B cell (primary cell): Measurements from ENCODE around the gene MAPK8. TPM values are rescaled to one million over a fixed set of nuclear protein-coding genes. Genes with fewer than 3 reads are reported as not detected.

ENCODE experiments used
- ATAC-seq: fragments of 200-7000 bp; cut with Tn5 transposase; one replicate; pipeline ENCODE4 v1.10.0; 2021; ENCODE audit warnings: low read depth, mild to moderate bottlenecking, moderate number of reproducible peaks, moderate library complexity
- CTCF ChIA-PET: fragments of 350-600 bp; sonication (Branson Sonifier 250); formaldehyde crosslinking; loops from one replicate; lab custom pipeline; 2021; ENCODE audit warnings: antibody characterized with exemption, inconsistent platforms; lab: Charles Lee
- POLR2A ChIA-PET: fragments of 350-600 bp; sonication (Branson Sonifier 250); formaldehyde crosslinking; loops from one replicate; lab custom pipeline; 2021; ENCODE audit warnings: antibody characterized with exemption; lab: Charles Lee
- DNase-seq: peaks from one replicate; pipeline ENCODE4 v3.0.0; 2013
- H2AFZ ChIP-seq: 2 replicates; pipeline ENCODE4 v1.6.1; 2012; ENCODE audit warnings: mild to moderate bottlenecking, low read depth, low read length; ENCODE audit not compliant: insufficient read depth, poor library complexity, severe bottlenecking
- H3K27ac ChIP-seq, 2 donors: 1 replicate in 1 of 2; 2 replicates in 1 of 2; pipeline ENCODE4 v1.5.1; 2012 to 2013; ENCODE audit warnings: low read length in 2 of 2, mild to moderate bottlenecking in 2 of 2, moderate library complexity in 1 of 2
- H3K27me3 ChIP-seq, 4 experiments: fragments of 200-600 bp in 1 of 4; sonication (generic) in 1 of 4; replicated peaks in 1 of 4; 1 replicate in 2 of 4; 2 replicates in 2 of 4; pipeline versions ENCODE4 v1.6.1 to v1.7.0; 2013 to 2016; ENCODE audit warnings: low read length in 3 of 4, mild to moderate bottlenecking in 2 of 4, mixed read lengths in 1 of 4, moderate library complexity in 1 of 4; ENCODE audit not compliant: insufficient read depth in 4 of 4, control insufficient read depth in 3 of 4; ENCODE audit errors: control extremely low read depth in 1 of 4
- H3K36me3 ChIP-seq, 2 experiments: replicated peaks in 1 of 2; 1 replicate in 1 of 2; 2 replicates in 1 of 2; pipeline versions ENCODE4 v1.6.1 to v1.7.1; 2013; ENCODE audit warnings: low read length in 1 of 2; ENCODE audit not compliant: insufficient read depth in 2 of 2, control insufficient read depth in 1 of 2; ENCODE audit errors: control extremely low read depth in 1 of 2, extremely low read depth in 1 of 2
- H3K4me1 ChIP-seq, 2 donors: fragments of 200-600 bp in 1 of 2; sonication (generic) in 1 of 2; 1 replicate in 1 of 2; 2 replicates in 1 of 2; pipeline versions ENCODE4 v1.5.1 to v1.6.1; 2013 to 2017; ENCODE audit warnings: low read length in 2 of 2; ENCODE audit not compliant: control insufficient read depth in 2 of 2, insufficient read depth in 2 of 2
- H3K4me2 ChIP-seq: replicated peaks from 2 replicates; pipeline ENCODE3; 2012; ENCODE audit warnings: mild to moderate bottlenecking, low read depth, low read length; ENCODE audit not compliant: poor library complexity, severe bottlenecking
- H3K4me3 ChIP-seq, 5 experiments: fragments of 200-600 bp in 1 of 5; sonication (generic) in 1 of 5; 1 replicate in 3 of 5; 2 replicates in 2 of 5; pipeline versions ENCODE4 v1.5.1 to v1.7.0; 2011 to 2016; ENCODE audit warnings: low read length in 4 of 5, mild to moderate bottlenecking in 4 of 5, low read depth in 2 of 5, control low read depth in 1 of 5, moderate library complexity in 1 of 5; ENCODE audit not compliant: insufficient read depth in 1 of 5; ENCODE audit errors: control extremely low read depth in 1 of 5, extremely low read depth in 1 of 5
- H3K79me2 ChIP-seq: fragments of 200-600 bp; sonication (generic); one replicate; pipeline ENCODE4 v1.6.0; 2016; ENCODE audit warnings: low read length; ENCODE audit not compliant: control insufficient read depth, insufficient read depth
- H3K9ac ChIP-seq: fragments of 200-600 bp; sonication (generic); 2 replicates; pipeline ENCODE4 v1.6.1; 2017; ENCODE audit warnings: mild to moderate bottlenecking, low read length, moderate library complexity
- H3K9me3 ChIP-seq, 3 donors: one replicate each; pipeline versions ENCODE4 v1.6.1 to v1.7.1; 2013; ENCODE audit warnings: low read length in 2 of 3; ENCODE audit not compliant: control insufficient read depth in 2 of 3, insufficient read depth in 1 of 3; ENCODE audit errors: control extremely low read depth in 1 of 3
- H4K20me1 ChIP-seq: 2 replicates; pipeline ENCODE4 v1.6.0; 2012; ENCODE audit warnings: mild to moderate bottlenecking, low read length; ENCODE audit not compliant: insufficient read depth, control insufficient read depth, poor library complexity, severe bottlenecking
- H3K27ac Mint-ChIP-seq: one replicate; pipeline ENCODE4 v1.8.0; 2021; ENCODE audit warnings: mixed read lengths
- H3K27me3 Mint-ChIP-seq: one replicate; pipeline ENCODE4 v1.8.0; 2021; ENCODE audit warnings: mixed read lengths
- H3K4me1 Mint-ChIP-seq: one replicate; pipeline ENCODE4 v1.8.0; 2021; ENCODE audit warnings: mixed read lengths
- H3K4me3 Mint-ChIP-seq: one replicate; pipeline ENCODE4 v1.8.0; 2021; ENCODE audit warnings: mixed read lengths
- H3K9me3 Mint-ChIP-seq: one replicate; pipeline ENCODE4 v1.8.0; 2022; ENCODE audit warnings: mixed read lengths; ENCODE audit not compliant: insufficient read depth
- EZH2 ChIP-seq: IDR thresholded peaks from 2 replicates; pipeline ENCODE4 v1.6.1; 2012; ENCODE audit warnings: borderline replicate concordance, low read depth, mild to moderate bottlenecking, moderate library complexity, low read length; ENCODE audit not compliant: insufficient read depth, poor library complexity, severe bottlenecking
- WGBS: methylation state at CpG from one replicate; pipeline ENCODE4 v1.1.5; 2013; ENCODE audit warnings: missing lambda C conversion rate; ENCODE audit not compliant: insufficient coverage; 5-methylcytosine and 5-hydroxymethylcytosine counted together
- intact Hi-C: fragments of 100-400 bp; cut with micrococcal nuclease; formaldehyde crosslinking; loops from one replicate; pipeline ENCODE4 v1.10.0; 2022
- polyA plus RNA-seq: library from polyadenylated mRNA; depleted of rRNA; stranded (reverse); fragments of >200 nt; gene quantifications from 2 replicates; pipeline ENCODE4 v1.2.3, GENCODE V29; 2012
- total RNA-seq, 2 donors: library from RNA; stranded (reverse); fragments of 120-200 nt in 1 of 2; gene quantifications; 1 replicate in 1 of 2; 2 replicates in 1 of 2; pipeline versions ENCODE4 v1.2.3 to v1.2.4, GENCODE V29; 2013 to 2022
- TF ChIP-seq, protein P1 (sequence below): fragments of 200-600 bp; IDR thresholded peaks from one replicate; pipeline ENCODE4 v1.8.0; 2022; ENCODE audit warnings: antibody characterized with exemption, mild to moderate bottlenecking

MAPK8 gene
- total and polyA plus RNA-seq, 2 donors (not counting 1 experiment from before 2014, with no cell fraction given): 13.7 to 40.0 TPM

DNA sequence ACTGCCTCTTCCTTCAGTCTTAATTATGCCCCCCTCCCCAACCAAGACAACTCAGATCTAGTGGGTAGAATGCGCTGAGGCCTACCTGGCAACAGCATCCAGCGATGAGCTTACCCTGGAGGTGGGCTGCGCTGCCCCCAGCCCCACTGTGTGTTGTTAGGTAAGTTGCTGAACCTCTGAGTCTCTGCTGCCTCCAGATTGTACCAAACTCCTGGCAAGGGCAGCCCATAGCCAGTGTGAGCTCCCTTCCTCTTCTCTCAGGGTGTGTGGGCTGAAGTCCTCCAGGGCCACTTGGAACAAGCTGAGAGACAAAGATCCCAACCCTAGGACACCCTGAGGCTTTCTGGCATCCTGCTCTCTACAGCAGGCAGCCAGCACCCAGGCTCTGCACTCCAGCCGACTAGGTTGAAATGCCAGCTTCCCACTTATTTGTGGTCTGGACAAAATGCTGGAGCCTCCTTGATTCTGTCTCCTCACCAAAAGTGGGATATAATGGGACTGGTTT, 163.1 kb downstream of the MAPK8 start:
- H3K4me3 ChIP-seq: no peak overlapping the region
- H3K9me3 ChIP-seq: no peaks in the 10 kb centered on the region
- no peak for TF ChIP-seq EZH2
- TF ChIP-seq, protein P1, sequence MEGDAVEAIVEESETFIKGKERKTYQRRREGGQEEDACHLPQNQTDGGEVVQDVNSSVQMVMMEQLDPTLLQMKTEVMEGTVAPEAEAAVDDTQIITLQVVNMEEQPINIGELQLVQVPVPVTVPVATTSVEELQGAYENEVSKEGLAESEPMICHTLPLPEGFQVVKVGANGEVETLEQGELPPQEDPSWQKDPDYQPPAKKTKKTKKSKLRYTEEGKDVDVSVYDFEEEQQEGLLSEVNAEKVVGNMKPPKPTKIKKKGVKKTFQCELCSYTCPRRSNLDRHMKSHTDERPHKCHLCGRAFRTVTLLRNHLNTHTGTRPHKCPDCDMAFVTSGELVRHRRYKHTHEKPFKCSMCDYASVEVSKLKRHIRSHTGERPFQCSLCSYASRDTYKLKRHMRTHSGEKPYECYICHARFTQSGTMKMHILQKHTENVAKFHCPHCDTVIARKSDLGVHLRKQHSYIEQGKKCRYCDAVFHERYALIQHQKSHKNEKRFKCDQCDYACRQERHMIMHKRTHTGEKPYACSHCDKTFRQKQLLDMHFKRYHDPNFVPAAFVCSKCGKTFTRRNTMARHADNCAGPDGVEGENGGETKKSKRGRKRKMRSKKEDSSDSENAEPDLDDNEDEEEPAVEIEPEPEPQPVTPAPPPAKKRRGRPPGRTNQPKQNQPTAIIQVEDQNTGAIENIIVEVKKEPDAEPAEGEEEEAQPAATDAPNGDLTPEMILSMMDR: no peak
- Mint-ChIP-seq H3K27ac (no peak overlapping the region), H3K4me3 (no peak overlapping the region), H3K9me3 (no peaks in the 10 kb centered on the region), H3K4me1 (no peaks in the 10 kb centered on the region), H3K27me3 (no peaks in the 10 kb centered on the region)
- no peaks in the 10 kb centered on the region for H3K27me3 ChIP-seq
- no peaks in the 10 kb centered on the region for H3K79me2 ChIP-seq
- no peaks in the 10 kb centered on the region for H3K4me1 ChIP-seq
- ATAC-seq: no peak
- no peaks in the 10 kb centered on the region for H4K20me1 ChIP-seq
- no peak overlapping the region for H3K9ac ChIP-seq
- intact Hi-C loops: no loop called here
- no peak for DNase-seq
- no peak overlapping the region for H3K27ac ChIP-seq
- H2AFZ ChIP-seq: no peak overlapping the region
- 63% methylated on average over 2 of the region's 4 CpGs for WGBS
- CTCF ChIA-PET: no interaction called here
- no peaks in the 10 kb centered on the region for H3K36me3 ChIP-seq
- H3K4me2 ChIP-seq: no peak overlapping the region
- POLR2A ChIA-PET: no interaction called here

DNA sequence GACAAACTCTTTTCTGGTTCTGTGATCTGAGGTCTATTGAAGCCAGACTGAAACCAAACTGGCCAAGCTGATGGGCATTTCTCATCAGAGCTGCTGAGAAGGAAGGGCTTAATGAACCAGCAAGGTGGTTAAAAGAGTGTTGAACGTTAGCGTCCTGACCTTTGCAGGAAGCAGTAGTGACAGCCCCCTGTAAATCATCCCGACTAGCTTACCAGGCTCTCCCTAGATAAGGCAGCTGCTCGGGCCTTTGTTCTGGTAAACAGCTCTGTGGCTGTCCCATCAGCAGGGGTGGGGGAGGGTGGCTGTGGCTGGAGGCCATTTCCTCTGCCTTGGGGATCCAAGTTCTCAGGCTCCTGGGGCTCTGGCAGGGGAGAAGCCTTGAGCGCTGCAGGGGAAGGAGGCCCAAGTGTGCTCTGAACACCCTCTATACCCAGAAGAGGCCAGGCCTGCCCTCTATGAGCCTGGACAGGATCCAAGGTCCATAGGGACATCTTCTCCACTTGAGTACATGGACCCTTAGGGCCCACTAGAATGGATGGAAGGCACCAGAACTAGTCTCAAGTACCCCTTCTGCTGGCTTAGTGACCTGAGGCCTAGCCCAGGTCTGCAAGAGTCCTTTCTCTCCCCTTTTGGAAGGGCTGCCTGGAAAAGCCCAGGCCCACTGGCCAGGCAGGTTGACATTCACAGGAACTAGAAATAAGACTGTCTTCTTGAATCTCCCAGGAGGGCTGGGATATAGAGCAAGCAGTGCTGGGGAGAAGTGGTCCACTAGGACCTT, 163.8 kb downstream of the MAPK8 start:
- Mint-ChIP-seq H3K4me3 (no peak overlapping the region), H3K4me1 (no peaks in the 10 kb centered on the region), H3K27ac (no peak overlapping the region), H3K27me3 (peaks cover 5% of the 10 kb centered on the region), H3K9me3 (no peaks in the 10 kb centered on the region)
- no peak for TF ChIP-seq EZH2
- TF ChIP-seq, protein P1: no peak
- intact Hi-C loops: no loop called here
- Histone ChIP-seq H3K27me3 (no peaks in the 10 kb centered on the region), H3K9ac (no peak overlapping the region), H3K9me3 (no peaks in the 10 kb centered on the region), H2AFZ (no peak overlapping the region), H3K36me3 (no peaks in the 10 kb centered on the region), H3K4me2 (no peak overlapping the region), H3K27ac (no peak overlapping the region), H3K4me3 (no peak overlapping the region), H3K79me2 (no peaks in the 10 kb centered on the region), H3K4me1 (no peaks in the 10 kb centered on the region), H4K20me1 (no peaks in the 10 kb centered on the region)
- POLR2A ChIA-PET: no interaction called here
- no peak for ATAC-seq
- no peak for DNase-seq
- CTCF ChIA-PET: no interaction called here
- WGBS: 41% methylated on average over 2 of the region's 5 CpGs
